GM21423 (cell line): ENCODE data around the gene LTBP2.

Experiments
- ATAC-seq: cut with Tn5 transposase; IDR thresholded peaks from one replicate; pipeline ENCODE4 v1.9.1; 2021; ENCODE audit warnings: mild to moderate bottlenecking, moderate library complexity; ENCODE audit not compliant: unreplicated experiment

Gene LTBP2

GRCh38 chr14:74638966-74639365, 26.9 kb upstream of the LTBP2 start:
- ATAC-seq = no peak

GRCh38 chr14:74638066-74638465, 26.0 kb upstream of the LTBP2 start:
- ATAC-seq = no peak

GRCh38 chr14:74637178-74637550, 25.1 kb upstream of the LTBP2 start:
- ATAC-seq = no peak

- no peak for ATAC-seq
Measured at GRCh38 chr14:74636424-74637177, 24.6 kb upstream of the LTBP2 start.

GRCh38 chr14:74635847-74636246, 23.8 kb upstream of the LTBP2 start:
- no peak for ATAC-seq

GRCh38 chr14:74634964-74635363, 22.9 kb upstream of the LTBP2 start:
- ATAC-seq = no peak

- no peak for ATAC-seq
Measured at GRCh38 chr14:74634481-74634880, 22.4 kb upstream of the LTBP2 start.

DNA sequence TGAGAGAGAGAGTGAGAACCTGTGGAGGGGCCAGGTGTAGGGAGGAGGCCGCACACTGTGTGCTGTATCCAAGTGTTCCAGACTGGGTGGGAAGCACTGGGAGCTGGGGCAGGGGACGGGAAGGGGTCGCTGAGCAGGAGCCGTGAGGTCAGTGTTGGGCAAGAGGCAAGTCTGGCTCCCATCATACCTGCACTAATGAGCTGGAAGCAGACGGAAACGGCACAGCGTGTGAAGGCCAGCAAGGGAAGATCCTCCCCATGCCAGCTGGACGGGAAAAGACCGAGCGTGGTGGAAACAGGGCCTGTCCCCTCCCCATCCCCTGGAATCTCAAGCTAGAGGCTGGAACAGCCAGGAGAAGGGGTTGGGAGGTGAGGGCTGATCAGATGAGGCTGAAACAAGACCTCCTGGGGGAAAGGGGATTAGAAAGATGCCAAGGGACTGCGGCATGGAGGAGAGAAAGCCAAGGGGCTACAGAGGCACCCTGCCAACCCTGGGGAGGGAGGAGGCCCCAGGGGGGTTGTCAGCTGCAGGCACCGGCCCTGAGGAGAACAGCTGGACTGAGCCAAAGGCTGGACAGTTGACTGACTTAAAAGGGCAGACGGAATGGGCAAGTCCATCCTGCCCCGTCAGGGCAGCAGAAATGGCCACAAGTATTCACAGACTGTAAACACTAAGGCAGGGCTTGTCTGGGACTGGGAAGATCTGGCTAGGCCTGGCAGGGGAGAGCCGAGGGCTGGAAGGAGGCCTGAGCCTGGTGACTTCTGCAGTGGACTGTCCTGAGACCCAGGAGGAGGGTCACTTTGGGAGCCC, 19.0 kb upstream of the LTBP2 start:
- ATAC-seq = no peak

DNA sequence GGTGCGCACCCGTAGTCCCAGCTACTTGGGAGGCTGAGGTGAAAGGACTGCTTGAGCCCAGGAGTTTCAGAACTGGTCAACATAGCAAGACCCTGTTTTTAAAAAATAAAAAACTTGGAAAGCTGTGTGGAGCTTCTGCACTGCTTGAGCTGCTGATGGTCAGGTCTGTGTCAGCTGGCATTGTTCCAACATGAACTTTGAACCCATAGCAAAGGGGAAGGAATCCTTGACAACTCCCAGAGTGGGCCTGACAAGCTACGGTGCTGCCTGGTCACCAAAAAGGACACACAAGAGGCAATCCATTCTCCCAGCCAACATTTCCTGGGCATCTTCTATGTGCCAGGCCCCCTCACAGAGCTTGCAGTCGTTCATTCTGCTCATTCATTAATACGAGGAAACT, 16.4 kb upstream of the LTBP2 start:
- no peak for ATAC-seq

DNA sequence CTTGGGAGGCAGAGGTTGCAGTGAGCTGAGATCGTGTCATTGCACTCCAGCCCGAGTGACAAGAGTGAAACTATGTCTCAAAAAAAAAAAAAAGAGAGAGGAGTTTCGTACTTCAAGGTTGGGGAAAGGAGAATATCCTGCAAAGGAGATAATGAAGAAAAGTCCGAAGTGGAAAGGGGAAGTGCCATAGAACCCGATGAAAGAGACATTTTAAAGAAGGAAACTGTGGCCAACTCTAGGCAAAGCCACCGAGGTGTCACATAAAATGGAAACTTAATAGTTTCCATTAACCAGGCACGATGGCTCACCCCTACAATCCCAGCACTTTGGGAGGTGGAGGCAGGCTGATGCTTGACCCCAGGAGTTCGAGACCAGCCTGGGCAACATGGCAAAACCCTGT, 15.0 kb upstream of the LTBP2 start:
- ATAC-seq = no peak

DNA sequence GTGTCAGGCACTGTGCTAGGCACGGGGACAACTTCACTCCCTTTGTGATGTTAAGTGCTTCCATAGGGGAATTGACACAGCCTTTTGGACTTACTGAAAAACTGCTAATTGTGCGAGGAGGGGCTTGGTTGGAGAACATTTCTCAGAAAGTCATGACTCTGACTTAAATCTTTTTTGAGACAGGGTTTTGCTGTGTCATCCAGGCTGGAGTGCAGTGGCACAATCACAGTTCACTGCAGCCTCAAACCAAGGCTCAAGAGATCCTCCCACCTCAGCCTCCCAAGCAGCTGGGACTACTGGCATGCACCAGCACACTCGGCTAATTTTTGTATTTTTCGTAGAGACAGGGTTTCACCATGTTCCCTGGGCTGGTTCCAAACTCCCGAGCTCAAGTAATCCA, 10.2 kb upstream of the LTBP2 start:
- no peak for ATAC-seq

- no peak for ATAC-seq
Measured at GRCh38 chr14:74621556-74621955, 9.5 kb upstream of the LTBP2 start.

DNA sequence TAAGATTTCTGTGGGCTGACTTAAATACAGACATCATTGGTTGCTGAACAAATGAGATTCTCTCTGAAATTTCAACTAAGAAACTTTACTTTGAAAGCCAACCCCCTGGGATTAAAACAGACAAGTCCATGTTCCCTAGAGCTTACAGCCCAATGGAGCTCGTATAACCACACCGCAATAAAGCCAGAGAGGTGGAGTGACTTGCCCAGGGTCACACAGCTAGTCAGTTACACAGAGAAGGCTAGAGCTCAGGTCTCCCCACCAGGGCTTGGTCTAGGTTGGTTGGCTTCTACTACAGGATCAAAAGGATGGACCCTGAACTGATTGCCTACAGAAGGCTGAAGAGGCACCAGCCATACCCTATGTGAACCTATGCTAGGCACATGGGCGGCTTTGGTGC, 8.9 kb upstream of the LTBP2 start:
- no peak for ATAC-seq

DNA sequence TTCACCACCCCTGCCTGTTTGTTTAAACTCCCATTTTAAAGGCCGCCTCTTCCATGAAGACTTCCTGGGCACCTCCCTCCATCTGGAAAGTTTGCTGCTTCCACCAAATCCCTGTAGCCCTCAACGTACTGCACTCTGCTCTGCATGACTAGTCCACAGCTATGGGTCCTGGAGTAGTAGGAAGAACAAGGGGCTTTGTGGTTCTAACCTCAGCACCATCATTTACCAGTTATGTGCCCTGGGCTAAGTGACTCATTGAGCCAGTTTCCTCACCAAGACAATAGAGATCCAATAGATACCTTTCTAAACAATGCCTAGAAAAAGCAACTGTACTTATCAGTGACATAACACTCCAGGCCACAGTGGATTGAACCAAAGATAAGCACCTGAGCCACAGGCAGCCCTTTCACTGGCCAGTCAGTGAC, 8.5 kb upstream of the LTBP2 start:
- ATAC-seq = no peak

GRCh38 chr14:74619672-74620131, 7.7 kb upstream of the LTBP2 start:
- no peak for ATAC-seq

- ATAC-seq = peak; percentile 42
Measured at GRCh38 chr14:74618078-74618952, 6.3 kb upstream of the LTBP2 start.

DNA sequence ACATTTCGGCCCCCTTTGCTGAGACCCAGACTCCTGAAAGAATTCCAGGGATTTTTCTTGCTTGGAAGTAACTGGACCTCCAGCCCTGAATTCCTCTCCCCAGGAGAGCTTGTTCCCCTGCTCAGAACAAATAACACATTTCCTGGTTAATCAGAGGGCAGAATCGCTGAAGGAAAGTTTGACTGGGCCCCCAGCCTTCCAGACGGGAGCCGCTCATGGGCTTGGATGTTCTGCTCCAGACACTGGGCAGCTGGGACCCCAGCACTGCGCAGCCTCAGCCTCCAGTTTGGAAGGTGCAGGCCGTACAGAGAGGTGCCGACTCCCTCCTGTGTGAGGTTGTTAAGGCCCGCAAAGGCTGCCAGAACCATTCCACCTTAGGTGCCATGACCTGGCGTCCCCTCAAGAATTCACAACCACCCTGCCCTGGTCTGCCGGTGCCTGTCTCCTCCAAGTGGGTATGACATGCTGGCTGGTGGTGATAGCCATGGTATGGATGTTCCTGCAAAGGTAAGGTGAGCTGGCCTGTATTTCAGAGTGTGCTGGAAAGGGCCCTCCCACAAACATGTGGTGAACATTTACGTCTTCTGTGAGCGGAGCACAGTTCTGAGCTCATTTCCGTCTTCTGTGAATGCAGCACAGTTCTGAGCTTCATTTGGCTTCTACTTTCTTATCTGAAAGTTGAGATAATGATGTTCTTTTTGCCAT, 5.1 kb upstream of the LTBP2 start:
- no peak for ATAC-seq

GRCh38 chr14:74616507-74616906, 4.5 kb upstream of the LTBP2 start:
- ATAC-seq = no peak

- no peak for ATAC-seq
Measured at GRCh38 chr14:74615735-74616134, 3.7 kb upstream of the LTBP2 start.
